ENCODE data around the gene IL19.

Gene IL19

DNA sequence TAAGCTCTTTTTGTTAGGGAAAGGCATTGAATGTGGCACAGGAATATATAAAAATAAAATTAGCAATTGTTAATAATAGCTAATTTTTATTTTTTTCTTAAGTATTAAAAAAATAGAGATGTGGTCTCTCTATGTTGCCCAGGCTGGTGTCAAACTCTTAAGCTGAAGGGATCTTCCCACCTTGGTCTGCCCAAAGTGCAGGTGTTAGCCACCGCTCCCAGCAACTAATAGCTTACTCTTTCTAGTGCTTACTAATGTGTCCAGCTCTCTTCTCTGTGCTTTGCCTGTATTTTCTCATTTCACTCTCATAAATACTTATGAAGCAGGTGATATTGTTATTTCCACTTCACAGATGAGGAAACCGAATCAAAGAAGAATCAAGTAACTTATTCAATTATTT is 113.3 kb downstream of the IL19 start:
- DNase-seq (ENCODE audit: insufficient read length, low spot score) (no peak), FAIRE-seq (no peak)

DNA sequence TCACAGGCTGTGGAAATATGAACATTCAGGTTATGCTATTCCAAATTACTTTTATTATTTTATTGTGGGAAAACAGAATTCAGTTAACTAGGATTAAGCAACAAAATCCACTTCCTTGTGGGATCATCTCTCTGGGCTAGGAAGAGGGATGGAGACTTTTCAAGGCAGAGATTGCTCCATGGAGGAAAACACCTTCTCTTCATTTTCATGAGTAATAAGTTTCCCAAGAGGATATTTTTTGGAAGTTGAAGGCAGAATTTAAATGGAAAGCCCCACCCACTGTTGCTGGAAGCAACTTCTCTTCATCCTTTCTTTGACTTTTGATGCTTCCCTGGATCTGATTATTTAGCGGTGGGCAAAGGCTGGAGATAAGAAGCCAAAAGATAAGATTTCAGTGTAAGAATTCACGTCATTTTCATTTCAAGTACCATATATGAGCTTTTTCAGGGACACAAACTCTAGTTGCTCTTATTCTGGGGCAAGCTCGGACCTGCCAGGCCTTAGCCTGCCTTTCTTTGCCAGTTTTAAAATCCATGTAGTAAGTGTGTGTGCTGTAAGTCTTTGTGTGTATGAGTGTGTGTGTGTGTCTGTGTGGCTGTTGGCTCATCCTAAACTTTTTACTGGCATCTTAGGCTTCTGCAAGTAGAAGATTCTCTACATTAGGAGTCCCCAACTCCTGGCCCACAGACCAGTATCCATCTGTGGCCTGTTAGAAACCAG is 114.9 kb downstream of the IL19 start:
- FAIRE-seq: no peak
- no peak for DNase-seq (ENCODE audit: insufficient read length, low spot score)

DNA sequence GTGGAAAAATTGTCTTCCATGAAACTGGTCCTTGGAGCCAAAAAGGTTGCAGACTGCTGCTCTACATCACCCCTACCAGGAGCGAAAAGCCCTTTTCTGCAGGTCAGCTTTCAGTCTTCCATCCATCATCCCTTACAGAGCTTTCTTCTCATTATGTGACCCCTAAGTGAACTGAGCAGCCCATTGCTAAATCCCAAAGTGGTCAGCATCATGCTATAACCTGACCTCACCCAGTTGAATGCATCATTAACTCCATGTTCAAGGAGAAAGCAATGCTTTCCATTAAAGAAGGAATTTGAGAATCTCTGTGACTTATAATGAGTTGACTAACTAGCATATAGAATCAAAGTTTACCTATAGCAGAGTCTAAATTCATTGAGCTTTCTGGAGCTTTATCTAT is 116.3 kb downstream of the IL19 start:
- DNase-seq (ENCODE audit: insufficient read length, low spot score) (no peak), FAIRE-seq (no peak)

DNA sequence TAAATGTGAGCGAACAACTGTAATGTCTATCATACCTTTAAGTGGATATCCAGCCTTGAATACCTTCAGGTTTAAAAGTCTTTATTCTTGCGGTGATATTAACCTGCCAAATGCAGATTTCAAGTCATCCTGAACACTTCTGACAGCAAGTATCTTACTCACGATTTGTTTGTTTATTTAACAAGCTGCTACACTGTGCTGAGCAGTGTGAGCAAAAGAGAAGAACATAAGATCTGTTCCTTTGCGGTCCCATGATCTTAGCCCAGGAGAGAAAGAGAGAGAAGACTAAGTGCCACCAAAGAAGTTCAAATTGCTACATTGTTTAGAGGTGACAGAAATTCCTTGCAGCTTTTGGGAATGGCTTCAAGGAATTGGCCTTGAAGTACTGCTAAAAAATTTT is 117.1 kb downstream of the IL19 start:
- no peak for FAIRE-seq

DNA sequence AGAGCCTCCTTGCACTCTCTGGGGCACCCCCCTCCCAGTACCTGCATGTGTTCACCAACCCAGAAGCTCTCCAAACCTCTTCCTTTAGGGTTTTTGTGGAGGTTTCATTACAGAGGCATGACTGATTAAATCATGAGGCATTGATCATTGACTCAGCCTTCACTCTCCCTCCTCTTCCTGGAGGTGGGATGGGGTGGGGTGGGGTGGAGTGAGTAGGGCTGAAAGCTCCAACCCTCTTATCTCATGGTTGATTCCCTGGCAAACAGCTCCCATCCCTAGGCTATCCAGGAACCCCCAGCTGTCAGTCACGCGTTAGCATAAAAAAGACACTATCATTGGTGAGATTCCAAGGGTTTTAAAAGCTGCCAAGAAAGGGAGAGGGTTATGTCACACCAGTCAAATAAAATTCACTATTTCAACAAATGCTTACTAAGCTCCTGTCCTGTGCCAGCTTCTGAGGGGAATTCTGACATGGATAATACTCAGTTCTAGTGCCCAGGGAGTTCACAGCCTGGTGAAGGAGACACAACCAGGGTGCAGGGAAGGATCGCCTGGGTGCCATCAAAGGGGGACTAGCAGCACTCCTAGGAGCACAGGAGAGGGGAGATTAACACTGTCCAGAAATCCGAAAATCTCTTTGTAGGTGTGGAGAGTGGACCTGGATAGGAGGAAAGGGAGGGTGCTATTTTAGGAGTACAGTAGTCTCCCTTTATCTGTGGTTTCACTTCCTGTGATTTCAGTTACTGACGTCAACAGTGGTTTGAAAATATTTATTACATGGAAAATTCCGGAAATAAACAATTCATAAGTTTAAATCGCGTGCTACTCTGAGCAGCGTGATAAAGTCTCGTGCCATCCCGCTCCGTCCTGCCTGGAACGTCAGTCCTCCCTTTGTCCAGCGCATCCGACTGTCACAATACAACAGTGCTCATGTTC is 119.8 kb downstream of the IL19 start:
- no peak for DNase-seq (ENCODE audit: insufficient read length, low spot score)
- FAIRE-seq: no peak

More for the DNA sequence above, 117.1 kb downstream of the IL19 start:
- DNase-seq (ENCODE audit: insufficient read length, low spot score): no peak

DNA sequence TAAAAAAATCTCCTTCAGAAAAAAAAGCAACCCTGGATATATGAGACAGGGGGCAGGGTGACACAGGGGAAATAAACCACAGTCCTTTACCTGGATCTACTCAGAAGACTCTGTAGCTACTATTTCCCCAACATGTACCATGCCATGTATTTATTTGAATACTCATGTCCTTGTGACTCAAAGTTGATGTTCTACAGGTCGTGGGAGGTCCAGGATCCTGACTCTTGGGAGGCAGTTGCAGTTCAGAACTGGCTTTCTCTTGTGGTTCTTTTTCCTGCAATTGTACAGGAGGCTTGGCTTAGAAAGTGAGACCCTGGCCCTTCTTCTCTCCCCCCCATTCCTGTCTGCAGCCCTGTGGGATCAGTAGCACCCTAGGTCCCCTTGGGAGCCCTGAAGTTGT is 120.8 kb downstream of the IL19 start:
- DNase-seq (ENCODE audit: insufficient read length, low spot score): no peak
- no peak for FAIRE-seq

Data from GM19239 (cell line).